K562 (cell line): Measurements from ENCODE around the gene ADK. TPM values are rescaled to one million over a fixed set of nuclear protein-coding genes. Genes with fewer than 3 reads are reported as not detected.

ENCODE experiments used
- ATAC-seq: fragments of 200-7000 bp; cut with Tn5 transposase; 3 replicates; pipeline ENCODE4 v1.9.1; 2020; ENCODE audit warnings: moderate library complexity
- BruUV-seq: library from RNA; stranded (reverse); fragments of 400-500 nt; replicated peaks from 2 replicates; lab custom pipeline; 2021; lab: Mats Ljungman, UMichigan
- CTCF ChIA-PET: fragments of 300-600 bp; formaldehyde crosslinking; extraction: SDS; loops from one replicate; lab custom pipeline; 2021; ENCODE audit warnings: low intra/inter-chr PET ratio; lab: Yijun Ruan, JAX
- POLR2A ChIA-PET: fragments of 300-600, 350-650 bp; sonication (Branson Sonifier 250); formaldehyde crosslinking; extraction: SDS; loops from one replicate; lab custom pipeline; 2021; ENCODE audit warnings: antibody characterized with exemption, inconsistent platforms; lab: Yijun Ruan, JAX
- DNase-seq, 4 experiments: peaks; one replicate each; pipeline versions ENCODE4 v3.0.0 to v3.0.0-alpha.2; 2011 to 2018; ENCODE audit warnings: low spot score in 3 of 4, mixed read lengths in 3 of 4; ENCODE audit errors: extremely low read depth in 1 of 4
- FAIRE-seq: peaks from 2 replicates; lab custom pipeline; 2011; peaks lifted over from hg19 to GRCh38; lab: Jason Lieb, UNC
- H2AFZ ChIP-seq: 2 replicates; pipeline ENCODE4 v1.6.0; 2011; ENCODE audit warnings: low read depth, low read length, control low read depth, inconsistent platforms
- H3K27ac ChIP-seq: fragments of 200-600 bp; 3 replicates; pipeline ENCODE4 v1.8.0; 2011; ENCODE audit warnings: low read depth, mild to moderate bottlenecking, control low read depth, inconsistent platforms, low read length, moderate library complexity, mixed read lengths; ENCODE audit errors: extremely low read depth
- H3K27me3 ChIP-seq, 2 experiments: fragments of 300-600 bp in 1 of 2; 2 replicates in 1 of 2; 3 replicates in 1 of 2; pipeline versions ENCODE4 v1.6.0 to v1.8.0; 2011; ENCODE audit warnings: inconsistent platforms in 2 of 2, low read length in 2 of 2, mild to moderate bottlenecking in 1 of 2, mixed read lengths in 1 of 2, moderate library complexity in 1 of 2; ENCODE audit not compliant: control insufficient read depth in 2 of 2, insufficient read depth in 2 of 2
- H3K36me3 ChIP-seq: fragments of 300-600 bp; 3 replicates; pipeline ENCODE4 v1.8.0; 2011; ENCODE audit warnings: mild to moderate bottlenecking, low read length, inconsistent platforms; ENCODE audit not compliant: control insufficient read depth, insufficient read depth
- H3K4me1 ChIP-seq, 2 experiments: fragments of 200-600 bp in 1 of 2; replicated peaks in 1 of 2; 2 replicates in 1 of 2; 3 replicates in 1 of 2; pipeline versions ENCODE4 v1.5.1 to v1.8.0; 2011; ENCODE audit warnings: inconsistent platforms in 2 of 2, low read length in 2 of 2, mild to moderate bottlenecking in 1 of 2, mixed read lengths in 1 of 2, moderate library complexity in 1 of 2; ENCODE audit not compliant: control insufficient read depth in 2 of 2, insufficient read depth in 2 of 2
- H3K4me2 ChIP-seq: 2 replicates; pipeline ENCODE4 v1.6.1; 2011; ENCODE audit warnings: low read length, control low read depth, inconsistent platforms, mixed read lengths; ENCODE audit not compliant: insufficient read depth
- H3K4me3 ChIP-seq: fragments of 200-600 bp; sonication (generic), shearing (Covaris generic); 2 replicates; pipeline ENCODE4 v1.5.1; 2016; ENCODE audit warnings: control low read depth, inconsistent platforms
- H3K79me2 ChIP-seq: fragments of 200-600 bp; 3 replicates; pipeline ENCODE4 v1.8.0; 2011; ENCODE audit warnings: low read length, inconsistent platforms; ENCODE audit not compliant: control insufficient read depth, insufficient read depth
- H3K9ac ChIP-seq, 2 experiments: 2 replicates each; pipeline versions ENCODE4 v1.6.0 to v1.6.1; 2011; ENCODE audit warnings: low read depth in 2 of 2, low read length in 2 of 2, control low read depth in 1 of 2, inconsistent platforms in 1 of 2, mild to moderate bottlenecking in 1 of 2, mixed read lengths in 1 of 2; ENCODE audit not compliant: insufficient read depth in 1 of 2
- H3K9me1 ChIP-seq: one replicate; pipeline ENCODE4 v1.6.0; 2011; ENCODE audit warnings: inconsistent platforms, mild to moderate bottlenecking, low read length, moderate library complexity; ENCODE audit not compliant: control insufficient read depth, insufficient read depth
- H3K9me3 ChIP-seq: replicated peaks from 2 replicates; pipeline ENCODE4 v1.5.1; 2011; ENCODE audit warnings: low read depth, low read length, inconsistent platforms; ENCODE audit not compliant: control insufficient read depth, insufficient read depth
- H4K20me1 ChIP-seq: replicated peaks from 2 replicates; pipeline ENCODE4 v1.6.1; 2011; ENCODE audit warnings: low read length, inconsistent platforms, mixed read lengths; ENCODE audit not compliant: control insufficient read depth, insufficient read depth
- EZH2 ChIP-seq: IDR thresholded peaks from 2 replicates; pipeline ENCODE4 v1.6.1; 2012; ENCODE audit warnings: low read depth, mild to moderate bottlenecking, inconsistent platforms, low read length, borderline replicate concordance
- IFI16 ChIP-seq: fragments of 250-450 bp; sonication (Bioruptor Pico); IDR thresholded peaks from 2 replicates; pipeline ENCODE4 v2.1.2; 2022; ENCODE audit warnings: mild to moderate bottlenecking, inconsistent platforms
- TGIF2 ChIP-seq: sonication (generic); formaldehyde crosslinking; IDR thresholded peaks from 2 replicates; pipeline ENCODE4 v1.8.1; 2022; ENCODE audit warnings: mild to moderate bottlenecking, missing genetic modification reagents, moderate library complexity
- U2AF2 ChIP-seq: fragments of 200-400 bp; formaldehyde crosslinking; optimal IDR thresholded peaks from 2 replicates; pipeline ENCODE3; 2017; ENCODE audit warnings: low read depth, mild to moderate bottlenecking, low read length
- ZBTB8A ChIP-seq: fragments of 450-650 bp; IDR thresholded peaks from 2 replicates; pipeline ENCODE4 v1.6.1; 2018; ENCODE audit warnings: mild to moderate bottlenecking, moderate library complexity; ENCODE audit not compliant: partially characterized antibody
- ZNF146 ChIP-seq: IDR thresholded peaks from one replicate; pipeline ENCODE4 v1.6.1; 2018; ENCODE audit warnings: missing compliant biosample characterization; ENCODE audit not compliant: unreplicated experiment
- ZNF3 ChIP-seq: fragments of 250-450 bp; sonication (Bioruptor Pico); IDR thresholded peaks from 2 replicates; pipeline ENCODE4 v1.5.0; 2021; ENCODE audit warnings: mild to moderate bottlenecking, moderate library complexity
- ZNF696 ChIP-seq: fragments of 250-450 bp; sonication (Bioruptor Pico); conservative IDR thresholded peaks from 2 replicates; pipeline ENCODE4 v1.4.0; 2020; ENCODE audit warnings: mild to moderate bottlenecking, moderate library complexity
- WGBS: fragments of 100-300 bp; shearing (Covaris generic); methylation state at CpG from one replicate; pipeline ENCODE4 v1.1.6; 2016; ENCODE audit warnings: low coverage, mixed read lengths; ENCODE audit not compliant: insufficient coverage; ENCODE audit errors: missing lambda C conversion rate; 5-methylcytosine and 5-hydroxymethylcytosine counted together
- in situ Hi-C: fragments of 300-500 bp; cut with MboI; formaldehyde crosslinking; loops from 4 replicates; pipeline ENCODE4 v1.15.0; 2018; ENCODE audit warnings: inconsistent platforms, mixed read lengths
- intact Hi-C: fragments of 100-400 bp; cut with micrococcal nuclease; formaldehyde crosslinking; loops from 2 replicates; pipeline ENCODE4 v1.14.2; 2022
- polyA plus RNA-seq, 8 experiments: library from polyadenylated mRNA; depleted of rRNA in 4 of 8; stranded (reverse) in 5 of 8; unstranded in 3 of 8; fragments of >200 nt; fragmentation: Nextera tagmentation in 2 of 8; fragmentation: Illumina TruSeq in 1 of 8; extraction: Ambion mirVana in 2 of 8; extraction: Trizol in 1 of 8; gene quantifications; 2 replicates each; pipeline versions ENCODE4 v1.2.1 to v1.2.3, GENCODE V29; 2011 to 2014; ENCODE audit warnings: inconsistent platforms in 1 of 8, missing spikeins in 1 of 8
- total RNA-seq, 7 experiments: library from RNA; depleted of rRNA in 6 of 7; stranded (reverse); fragments of >200 nt in 6 of 7; fragmentation: Illumina TruSeq in 2 of 7; extraction: Trizol in 2 of 7; gene quantifications; 2 replicates each; pipeline versions ENCODE4 v1.2.1 to v1.2.3, GENCODE V29; 2011 to 2021; ENCODE audit warnings: low replicate concordance in 1 of 7
- TF ChIP-seq, protein P1 (sequence below), 2 experiments: fragments of 200-800 bp in 1 of 2; sonication (Bioruptor generic) in 1 of 2; sonication (generic) in 1 of 2; formaldehyde crosslinking in 1 of 2; IDR thresholded peaks in 1 of 2; conservative IDR thresholded peaks in 1 of 2; 2 replicates each; pipeline versions ENCODE4 v1.5.0 to v1.6.1; 2016 to 2020; ENCODE audit warnings: missing compliant biosample characterization in 1 of 2, missing genetic modification characterization in 1 of 2, missing genetic modification reagents in 1 of 2
- TF ChIP-seq, protein P2 (sequence below): fragments of 450-650 bp; IDR thresholded peaks from 2 replicates; pipeline ENCODE4 v1.6.1; 2017; ENCODE audit warnings: antibody characterized with exemption
- TF ChIP-seq, protein P3 (sequence below), 2 experiments: IDR thresholded peaks; 2 replicates each; pipeline ENCODE4 v1.6.1; 2011; ENCODE audit warnings: borderline replicate concordance in 1 of 2, control low read depth in 1 of 2, low read depth in 1 of 2, low read length in 1 of 2, mild to moderate bottlenecking in 1 of 2, mixed read lengths in 1 of 2, moderate library complexity in 1 of 2; ENCODE audit not compliant: insufficient read depth in 1 of 2, insufficient read length in 1 of 2, poor library complexity in 1 of 2, severe bottlenecking in 1 of 2; ENCODE audit errors: extremely low read depth in 1 of 2
- TF ChIP-seq, protein P4 (sequence below): fragments of 450-650 bp; formaldehyde crosslinking; IDR thresholded peaks from 2 replicates; pipeline ENCODE4 v1.4.0; 2022; ENCODE audit warnings: mild to moderate bottlenecking, moderate library complexity

ADK gene
- total and polyA plus RNA-seq, 9 of the 15 experiments (the other 6 are each of a cell fraction or from before 2014, with no cell fraction given), result 54.2 to 97.8 (median 73.6) TPM

DNA sequence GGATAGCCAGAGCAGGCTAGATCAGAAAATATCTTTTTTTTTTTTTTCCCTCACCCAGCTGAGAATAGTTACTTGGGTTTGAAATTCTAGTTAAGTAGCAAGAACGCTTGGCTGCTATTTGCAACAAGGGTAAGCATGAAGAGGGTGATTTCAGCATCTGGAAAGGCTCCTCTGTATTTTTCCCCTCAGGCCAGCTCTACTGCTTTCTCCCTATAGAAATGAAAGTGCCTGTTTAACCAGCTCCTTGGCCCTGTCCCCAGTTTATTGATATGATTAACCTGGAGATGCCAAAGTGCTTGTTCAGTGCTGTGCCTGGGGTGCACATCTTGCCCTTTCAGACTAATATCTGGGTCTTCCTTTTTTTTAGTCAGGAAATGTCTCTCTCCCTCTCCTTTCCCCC, 37.5 kb upstream of the ADK start:
- Histone ChIP-seq H3K9ac (no peak overlapping the region), H4K20me1 (no peaks in the 10 kb centered on the region), H3K9me1 (no peaks in the 10 kb centered on the region), H2AFZ (no peak overlapping the region), H3K4me2 (no peak overlapping the region), H3K4me3 (no peak overlapping the region), H3K27ac (no peak overlapping the region), H3K79me2 (0 out of 3 replicates have a peak, but pooled peaks cover 3% of the 10 kb centered on the region), H3K27me3 (no peaks in the 10 kb centered on the region), H3K36me3 (peaks cover 98% of the 10 kb centered on the region), H3K9me3 (no peaks in the 10 kb centered on the region), H3K4me1 (no peaks in the 10 kb centered on the region)
- no TSS peak for BruUV-seq
- ChIA-PET CTCF (no interaction called here), POLR2A (interaction anchor here (0.7 to 1.9 kb wide), 4 partner anchors 10 to 1121 kb away, joined by 3 to 11 read pairs (median 4); no protein-coding TSS in a partner anchor)
- TF ChIP-seq, protein P1, sequence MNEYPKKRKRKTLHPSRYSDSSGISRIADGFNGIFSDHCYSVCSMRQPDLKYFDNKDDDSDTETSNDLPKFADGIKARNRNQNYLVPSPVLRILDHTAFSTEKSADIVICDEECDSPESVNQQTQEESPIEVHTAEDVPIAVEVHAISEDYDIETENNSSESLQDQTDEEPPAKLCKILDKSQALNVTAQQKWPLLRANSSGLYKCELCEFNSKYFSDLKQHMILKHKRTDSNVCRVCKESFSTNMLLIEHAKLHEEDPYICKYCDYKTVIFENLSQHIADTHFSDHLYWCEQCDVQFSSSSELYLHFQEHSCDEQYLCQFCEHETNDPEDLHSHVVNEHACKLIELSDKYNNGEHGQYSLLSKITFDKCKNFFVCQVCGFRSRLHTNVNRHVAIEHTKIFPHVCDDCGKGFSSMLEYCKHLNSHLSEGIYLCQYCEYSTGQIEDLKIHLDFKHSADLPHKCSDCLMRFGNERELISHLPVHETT (CRISPR knock-in tag; conservative IDR thresholded peaks at IDR 0.05 in 1 of 2, IDR thresholded peaks at IDR 0.05 in 1 of 2), result no peak
- TF ChIP-seq EZH2, result no peak
- TF ChIP-seq ZBTB8A, result no peak
- TF ChIP-seq IFI16 (CRISPR knock-in tag), result no peak
- no peak for TF ChIP-seq ZNF146 (CRISPR knock-in tag)
- TF ChIP-seq ZNF696 (CRISPR knock-in tag), result no peak
- TF ChIP-seq TGIF2 (CRISPR knock-in tag), result no peak
- TF ChIP-seq ZNF3 (CRISPR knock-in tag), result no peak
- TF ChIP-seq, protein P2, sequence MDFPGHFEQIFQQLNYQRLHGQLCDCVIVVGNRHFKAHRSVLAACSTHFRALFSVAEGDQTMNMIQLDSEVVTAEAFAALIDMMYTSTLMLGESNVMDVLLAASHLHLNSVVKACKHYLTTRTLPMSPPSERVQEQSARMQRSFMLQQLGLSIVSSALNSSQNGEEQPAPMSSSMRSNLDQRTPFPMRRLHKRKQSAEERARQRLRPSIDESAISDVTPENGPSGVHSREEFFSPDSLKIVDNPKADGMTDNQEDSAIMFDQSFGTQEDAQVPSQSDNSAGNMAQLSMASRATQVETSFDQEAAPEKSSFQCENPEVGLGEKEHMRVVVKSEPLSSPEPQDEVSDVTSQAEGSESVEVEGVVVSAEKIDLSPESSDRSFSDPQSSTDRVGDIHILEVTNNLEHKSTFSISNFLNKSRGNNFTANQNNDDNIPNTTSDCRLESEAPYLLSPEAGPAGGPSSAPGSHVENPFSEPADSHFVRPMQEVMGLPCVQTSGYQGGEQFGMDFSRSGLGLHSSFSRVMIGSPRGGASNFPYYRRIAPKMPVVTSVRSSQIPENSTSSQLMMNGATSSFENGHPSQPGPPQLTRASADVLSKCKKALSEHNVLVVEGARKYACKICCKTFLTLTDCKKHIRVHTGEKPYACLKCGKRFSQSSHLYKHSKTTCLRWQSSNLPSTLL, result no peak
- TF ChIP-seq, protein P3, sequence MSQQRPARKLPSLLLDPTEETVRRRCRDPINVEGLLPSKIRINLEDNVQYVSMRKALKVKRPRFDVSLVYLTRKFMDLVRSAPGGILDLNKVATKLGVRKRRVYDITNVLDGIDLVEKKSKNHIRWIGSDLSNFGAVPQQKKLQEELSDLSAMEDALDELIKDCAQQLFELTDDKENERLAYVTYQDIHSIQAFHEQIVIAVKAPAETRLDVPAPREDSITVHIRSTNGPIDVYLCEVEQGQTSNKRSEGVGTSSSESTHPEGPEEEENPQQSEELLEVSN (IDR thresholded peaks at IDR 0.05; ENCODE audit: borderline replicate concordance in 1 of 2, extremely low read depth in 1 of 2, insufficient read depth in 1 of 2, insufficient read length in 1 of 2, low read depth in 1 of 2, low read length in 1 of 2, poor library complexity in 1 of 2, severe bottlenecking in 1 of 2), result no peak
- TF ChIP-seq, protein P4, sequence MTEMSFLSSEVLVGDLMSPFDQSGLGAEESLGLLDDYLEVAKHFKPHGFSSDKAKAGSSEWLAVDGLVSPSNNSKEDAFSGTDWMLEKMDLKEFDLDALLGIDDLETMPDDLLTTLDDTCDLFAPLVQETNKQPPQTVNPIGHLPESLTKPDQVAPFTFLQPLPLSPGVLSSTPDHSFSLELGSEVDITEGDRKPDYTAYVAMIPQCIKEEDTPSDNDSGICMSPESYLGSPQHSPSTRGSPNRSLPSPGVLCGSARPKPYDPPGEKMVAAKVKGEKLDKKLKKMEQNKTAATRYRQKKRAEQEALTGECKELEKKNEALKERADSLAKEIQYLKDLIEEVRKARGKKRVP (CRISPR knock-in tag), result no peak
- TF ChIP-seq U2AF2, result no peak
- DNase-seq (no peak), FAIRE-seq (no peak), ATAC-seq (no peak)
- in situ Hi-C loops, result no loop called here
- intact Hi-C loops, result no loop called here
- WGBS, result 56% methylated on average over 1 of the region's 1 CpG
